Measurements from ENCODE around the gene RBPJL. TPM values are rescaled to one million over a fixed set of nuclear protein-coding genes. Genes with fewer than 3 reads are reported as not detected.

The RBPJL gene
- total and polyA plus RNA-seq, 2 of the 13 experiments (the other 11 are each of a cell fraction or from before 2014, with no cell fraction given): not detected

DNA sequence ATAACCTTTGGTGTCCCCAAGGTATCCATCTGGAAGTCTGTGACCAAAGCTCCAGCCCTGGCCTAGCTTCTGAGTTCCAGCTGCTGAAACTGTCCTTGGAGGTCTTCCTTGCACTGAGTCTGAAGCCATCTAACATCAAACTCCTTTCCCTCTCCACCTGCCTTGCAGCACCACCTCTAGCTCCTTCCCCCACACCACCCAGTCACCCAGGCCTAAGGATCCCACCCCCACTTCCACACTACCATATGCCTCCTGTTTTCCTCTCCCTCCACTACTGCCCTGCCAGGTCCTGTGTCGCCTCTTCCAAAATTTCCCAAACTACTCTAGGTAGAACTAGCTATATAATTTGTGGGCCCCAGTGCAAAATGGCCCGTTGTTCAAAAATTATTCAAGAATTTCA lies 12.3 kb downstream of the RBPJL start:
- peak; percentile 35 for TF ChIP-seq PCBP2 (optimal IDR thresholded peaks at IDR 0.05; ENCODE audit: low read depth, low read length, poor library complexity, severe bottlenecking)
- no peak for TF ChIP-seq HMGXB3 (CRISPR knock-in tag; IDR thresholded peaks at IDR 0.05; ENCODE audit: borderline replicate concordance)
- no peak for TF ChIP-seq ZNF552 (CRISPR knock-in tag; IDR thresholded peaks at IDR 0.05; ENCODE audit: borderline replicate concordance)
- H3K36me3 ChIP-seq (replicated peaks in 1 of 2; ENCODE audit: control insufficient read depth in 1 of 2, insufficient read depth in 2 of 2, low read length in 2 of 2): no peaks in the 10 kb centered on the region
- H3K4me2 ChIP-seq (ENCODE audit: low read depth, low read length): no peak overlapping the region
- no peak overlapping the region for H2AFZ ChIP-seq (ENCODE audit: low read length)
- ChIA-PET POLR2A (interaction anchor here (1.4 to 4.3 kb wide), 7 partner anchors 23 to 452 kb away, joined by 4 to 21 read pairs (median 8); partner anchors contain the start of genes PIGT and SYS1), CTCF (ENCODE audit: low intra/inter-chr PET ratio, low total read pairs) (interaction anchor here (0.8 to 2.7 kb wide), 9 partner anchors 13 to 452 kb away, joined by 3 to 96 read pairs (median 6); partner anchors contain the start of gene RBPJL)
- no peak for DNase-seq (ENCODE audit: low spot score)
- H3K4me1 ChIP-seq (ENCODE audit: insufficient read depth, low read length): no peaks in the 10 kb centered on the region
- no peaks in the 10 kb centered on the region for H4K20me1 ChIP-seq (ENCODE audit: insufficient read depth, low read length)
- no peak for ATAC-seq
- H3K79me2 ChIP-seq (ENCODE audit: insufficient read depth, low read length): no peaks in the 10 kb centered on the region
- 35% methylated on average over 2 of the region's 2 CpGs for WGBS (ENCODE audit: low lambda C conversion rate)
- no peaks in the 10 kb centered on the region for H3K9me3 ChIP-seq (ENCODE audit: low read length)
- in situ Hi-C loops (cut with HindIII; ENCODE audit: extremely low pct_ligation_motif_present, low pct_unique_long_range_greater_than_20kb): loop anchor here (5.0 kb wide), 1 partner anchor 453 kb away; no protein-coding TSS in a partner anchor
- FAIRE-seq: no peak
- intact Hi-C loops (cut with micrococcal nuclease; ENCODE audit: unreplicated experiment): loop anchor here (1.0 kb wide), 3 partner anchors 40 to 131 kb away; no protein-coding TSS in a partner anchor
- no peak overlapping the region for H3K9ac ChIP-seq (ENCODE audit: insufficient read depth, low read depth, low read length)
- H3K27ac ChIP-seq (ENCODE audit: extremely low read length, insufficient read depth, low read length): no peak overlapping the region
- H3K27me3 ChIP-seq (ENCODE audit: control insufficient read depth in 1 of 2, insufficient read depth in 2 of 2, low read length in 2 of 2): peaks cover 5 to 28% of the 10 kb centered on the region in 2 experiments; a peak in 4 of 5 replicates
- H3K4me3 ChIP-seq (replicated peaks in 1 of 3; ENCODE audit: insufficient read depth in 1 of 3, low read depth in 2 of 3, low read length in 3 of 3): no peak overlapping the region
- no TSS peak for BruUV-seq (replicated peaks)

Measured in HepG2 (cell line).